ENCODE measurements around the gene PCDHGA1. TPM values are rescaled to one million over a fixed set of nuclear protein-coding genes. Genes with fewer than 3 reads are reported as not detected.

The PCDHGA1 gene
- total RNA-seq, 1 donor from 2014 or later, result 0.48 TPM

DNA sequence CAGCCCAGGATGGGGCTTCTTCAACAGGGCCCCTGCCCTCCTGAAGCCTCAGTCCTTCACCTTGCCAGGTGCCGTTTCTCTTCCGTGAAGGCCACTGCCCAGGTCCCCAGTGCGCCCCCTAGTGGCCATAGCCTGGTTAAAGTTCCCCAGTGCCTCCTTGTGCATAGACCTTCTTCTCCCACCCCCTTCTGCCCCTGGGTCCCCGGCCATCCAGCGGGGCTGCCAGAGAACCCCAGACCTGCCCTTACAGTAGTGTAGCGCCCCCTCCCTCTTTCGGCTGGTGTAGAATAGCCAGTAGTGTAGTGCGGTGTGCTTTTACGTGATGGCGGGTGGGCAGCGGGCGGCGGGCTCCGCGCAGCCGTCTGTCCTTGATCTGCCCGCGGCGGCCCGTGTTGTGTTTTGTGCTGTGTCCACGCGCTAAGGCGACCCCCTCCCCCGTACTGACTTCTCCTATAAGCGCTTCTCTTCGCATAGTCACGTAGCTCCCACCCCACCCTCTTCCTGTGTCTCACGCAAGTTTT lies 182.1 kb downstream of the PCDHGA1 start:
- no peak for DNase-seq (ENCODE audit: low spot score)

DNA sequence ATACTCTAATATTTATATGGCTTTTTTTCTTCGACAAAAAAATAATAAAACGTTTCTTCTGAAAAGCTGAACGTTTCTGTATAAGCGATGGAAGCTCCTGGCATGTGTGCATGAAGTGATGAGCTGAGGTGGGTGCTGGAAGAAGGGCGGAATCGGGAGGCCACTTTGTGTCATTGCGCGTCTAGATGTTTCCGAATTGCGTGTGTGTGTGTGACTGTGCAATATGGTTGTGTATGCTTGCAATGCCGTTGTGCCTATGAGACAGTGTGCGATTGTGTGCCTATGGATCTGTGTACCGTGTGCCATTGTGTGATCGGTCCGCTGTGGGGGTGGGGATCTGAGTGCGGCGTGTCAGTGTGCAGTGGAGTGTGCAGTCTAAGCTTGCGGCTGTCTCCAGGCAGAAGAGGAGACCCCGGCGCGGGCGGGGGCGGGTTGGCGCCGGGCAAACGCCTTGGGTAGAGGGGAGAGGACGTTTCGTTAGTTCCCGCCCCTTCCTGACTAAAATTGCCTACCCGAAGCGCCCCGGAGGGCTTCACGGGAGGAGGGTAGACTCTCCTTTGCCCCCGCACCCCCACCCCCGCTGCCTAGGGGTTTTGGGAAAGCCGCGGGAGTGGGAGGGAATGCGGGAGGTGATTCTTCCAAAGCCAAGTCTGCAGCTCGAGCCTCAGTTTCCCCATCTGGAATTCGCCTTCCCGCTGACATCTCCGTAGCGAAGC lies 182.8 kb downstream of the PCDHGA1 start:
- DNase-seq (ENCODE audit: low spot score), result no peak

DNA sequence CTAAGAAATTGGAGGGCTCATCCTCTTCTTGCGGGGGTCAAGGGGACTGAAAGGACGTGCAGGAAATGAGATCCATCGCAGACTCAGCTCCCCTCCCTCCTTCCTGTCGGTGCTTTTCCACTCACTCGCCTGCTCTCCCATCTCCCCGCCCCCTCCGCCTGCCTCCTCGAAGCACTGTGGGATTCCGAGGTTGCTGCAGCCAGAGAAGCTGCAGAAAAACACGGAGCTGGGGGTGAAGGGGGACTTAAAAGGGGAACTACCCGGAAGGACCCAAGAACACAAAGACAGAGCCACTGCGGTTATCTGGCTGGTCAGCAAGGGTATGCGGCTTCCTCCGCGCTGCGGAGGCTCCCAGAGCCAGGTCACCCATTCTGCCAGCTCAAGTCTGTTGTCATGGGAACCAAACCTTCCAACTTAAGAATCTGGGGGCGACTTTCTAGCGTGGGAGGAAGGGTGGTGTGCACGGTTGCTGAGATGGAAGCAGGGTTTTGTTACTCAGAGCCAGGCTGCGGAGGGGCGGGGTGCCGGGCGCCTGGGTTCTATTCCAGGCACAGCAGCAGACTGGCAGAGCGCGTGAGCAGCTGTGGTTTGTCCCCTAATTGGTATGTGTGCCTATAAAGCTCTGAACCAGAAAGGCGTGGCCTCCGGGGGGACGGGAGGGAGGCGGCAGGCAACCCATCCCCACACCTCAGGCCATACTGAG lies 183.5 kb downstream of the PCDHGA1 start:
- no peak for DNase-seq (ENCODE audit: low spot score)

DNA sequence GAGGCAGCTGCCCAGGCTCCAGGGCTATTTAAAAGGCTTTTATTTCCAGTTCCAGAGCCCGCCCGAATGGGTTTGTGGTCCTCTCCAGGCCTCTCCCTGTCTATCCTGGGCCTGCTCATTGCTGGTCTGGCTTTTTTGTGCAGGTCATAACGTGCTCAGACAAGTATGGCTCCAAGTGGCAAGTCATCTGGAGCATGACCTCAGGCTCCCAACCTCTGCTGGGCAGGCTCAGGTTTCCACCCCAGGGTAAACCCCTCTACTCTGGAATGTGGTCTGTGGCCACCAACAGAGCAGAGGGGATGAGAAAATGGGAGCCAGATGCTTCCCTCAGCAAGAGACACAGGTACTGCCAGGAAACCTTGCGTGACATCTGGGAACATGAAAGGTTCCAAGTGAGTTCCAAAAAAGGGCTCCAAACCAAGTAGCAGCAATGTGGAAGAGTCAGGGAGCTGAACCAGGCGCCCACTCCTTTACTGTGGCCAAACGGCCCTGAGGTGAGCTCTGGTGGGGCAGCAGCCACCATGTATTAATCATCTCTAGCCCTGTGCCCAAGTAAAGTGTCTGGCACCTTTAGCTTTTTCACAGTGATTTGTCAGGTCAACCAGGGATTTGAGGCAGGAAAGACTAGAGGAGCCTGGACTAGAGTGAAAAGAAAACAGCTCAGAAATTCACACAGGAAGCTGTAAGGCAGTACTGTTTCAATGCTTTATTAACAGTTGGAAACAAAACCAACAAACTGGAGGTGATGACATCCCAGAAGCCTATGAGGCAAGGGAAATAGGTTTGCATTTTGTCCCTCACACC lies 184.2 kb downstream of the PCDHGA1 start:
- no peak for DNase-seq (ENCODE audit: low spot score)

DNA sequence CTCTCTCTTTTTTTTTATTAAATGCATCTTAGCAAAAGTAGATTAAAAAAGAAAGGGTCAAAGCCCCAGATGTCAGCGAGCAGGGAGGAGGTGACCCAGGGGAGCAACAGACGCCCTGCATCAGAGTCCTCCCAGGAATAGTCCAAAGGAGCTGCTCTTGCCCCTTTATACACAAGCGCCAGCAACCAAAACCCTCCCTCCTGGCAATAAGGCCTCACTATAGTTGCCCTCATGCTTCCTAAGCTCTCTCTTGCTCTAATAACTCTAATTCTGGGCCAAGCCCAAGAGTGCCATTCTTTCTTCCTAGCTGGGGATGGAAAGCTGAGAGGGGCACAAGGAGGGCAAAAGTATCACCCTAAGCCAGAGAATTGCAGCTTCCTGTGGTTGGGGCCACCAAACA lies 184.8 kb downstream of the PCDHGA1 start:
- no peak for DNase-seq (ENCODE audit: low spot score)

DNA sequence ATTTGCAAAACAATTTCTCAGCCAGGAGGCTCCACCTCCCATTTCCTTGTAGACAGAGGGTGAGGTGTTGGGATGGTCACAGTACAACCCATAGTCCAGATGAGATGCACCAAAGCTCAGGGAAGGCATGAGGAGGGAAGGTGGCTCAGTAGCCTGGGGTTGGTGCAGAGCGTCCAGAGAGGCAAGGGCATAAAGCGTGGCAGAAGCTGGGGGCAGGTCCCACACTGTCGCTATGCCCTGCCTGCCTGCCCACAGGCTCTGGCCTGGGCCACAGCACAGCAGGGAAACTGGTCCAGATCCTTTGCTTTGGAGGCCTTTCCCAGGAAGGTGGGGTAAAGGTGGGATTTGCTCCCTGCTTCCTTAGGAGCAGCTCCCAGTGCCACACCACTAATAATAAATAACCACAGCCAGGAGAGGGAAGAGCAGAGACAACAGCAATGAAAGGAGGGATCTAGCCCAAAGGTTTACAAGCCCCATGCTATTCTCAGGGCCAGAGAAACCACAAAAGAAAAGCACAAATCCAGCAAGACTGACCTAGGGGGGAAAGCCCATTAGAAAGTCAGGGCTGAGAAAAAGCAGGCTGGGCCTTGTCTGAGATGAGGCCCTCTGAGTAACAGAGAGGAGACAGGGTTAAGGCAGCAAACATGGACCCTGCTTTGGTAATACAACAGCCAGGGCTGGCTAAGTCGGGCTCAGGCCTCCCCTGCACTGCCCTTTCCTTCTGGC lies 185.8 kb downstream of the PCDHGA1 start:
- DNase-seq (ENCODE audit: low spot score), result peak; percentile 69

DNA sequence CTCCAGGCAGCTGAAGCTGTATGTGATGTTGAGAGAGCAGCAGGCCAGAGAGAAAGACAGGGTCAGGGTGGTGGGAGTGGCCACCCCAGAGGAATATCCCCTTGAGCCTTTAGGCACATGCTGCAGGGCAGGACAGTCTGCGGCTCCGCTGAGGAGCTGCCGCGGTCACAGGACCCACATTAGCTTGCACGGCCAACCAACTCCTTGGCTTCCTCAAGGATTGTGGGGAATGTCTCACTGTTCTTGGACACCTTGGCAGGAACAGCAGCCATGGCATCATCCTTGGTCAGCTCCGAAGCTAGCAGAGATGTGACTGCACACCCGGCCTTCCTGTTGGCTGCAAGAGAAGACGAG lies 186.3 kb downstream of the PCDHGA1 start:
- peak; percentile 53 for DNase-seq (ENCODE audit: low spot score)

DNA sequence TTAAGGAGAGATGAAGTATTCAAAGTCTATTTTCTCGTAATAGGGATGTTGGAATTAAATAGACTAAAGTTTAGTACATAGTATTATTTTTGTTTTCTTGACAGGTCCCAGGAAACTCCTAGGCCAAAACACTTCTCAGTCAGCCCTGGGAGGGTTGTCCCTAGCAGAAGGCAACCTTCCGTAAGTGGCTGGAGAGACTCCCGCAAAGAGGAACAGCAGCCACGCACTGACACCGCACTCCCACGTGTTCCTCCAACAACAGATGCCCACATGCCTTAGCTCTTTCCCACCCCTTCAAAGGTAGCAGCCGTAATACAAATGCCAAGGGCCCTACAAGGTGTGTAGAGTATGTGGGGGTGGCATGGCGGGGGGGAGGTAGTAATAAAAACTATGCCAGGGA lies 187.0 kb downstream of the PCDHGA1 start:
- no peak for DNase-seq (ENCODE audit: low spot score)

DNA sequence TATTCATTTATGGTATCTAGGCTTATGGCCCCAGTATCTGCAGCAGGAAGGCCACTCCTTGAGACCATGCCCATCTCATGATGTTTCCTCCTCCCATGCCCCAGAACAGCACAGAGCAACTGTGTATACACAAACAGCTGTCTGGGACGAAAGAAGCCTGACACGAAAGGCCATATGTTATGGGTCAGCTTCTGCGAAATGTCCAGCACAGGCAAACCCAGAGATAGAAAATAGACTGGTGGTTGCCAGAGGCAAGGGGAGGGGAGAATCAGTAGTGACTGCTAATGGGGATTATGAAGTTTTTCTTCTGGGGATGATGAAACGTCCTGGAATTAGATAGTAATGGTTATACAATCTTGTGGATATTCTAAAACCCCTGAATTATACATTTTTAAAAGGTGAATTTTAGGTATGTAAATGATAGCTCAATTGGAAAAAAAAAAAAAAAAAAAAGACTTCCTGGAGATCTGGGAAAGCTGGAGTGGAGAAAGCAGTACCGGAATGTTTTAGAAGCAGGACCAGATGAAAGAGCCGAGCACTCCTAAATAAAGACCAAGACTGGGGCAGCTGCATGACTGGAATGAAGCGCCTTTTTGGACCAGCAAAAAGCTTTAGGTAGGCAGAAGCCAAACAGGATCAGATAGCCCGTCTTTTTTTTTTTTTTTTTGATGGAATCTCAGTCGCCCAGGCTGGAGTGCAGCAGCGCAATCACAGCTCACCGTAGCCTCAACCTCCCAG lies 187.7 kb downstream of the PCDHGA1 start:
- DNase-seq (ENCODE audit: low spot score), result no peak

DNA sequence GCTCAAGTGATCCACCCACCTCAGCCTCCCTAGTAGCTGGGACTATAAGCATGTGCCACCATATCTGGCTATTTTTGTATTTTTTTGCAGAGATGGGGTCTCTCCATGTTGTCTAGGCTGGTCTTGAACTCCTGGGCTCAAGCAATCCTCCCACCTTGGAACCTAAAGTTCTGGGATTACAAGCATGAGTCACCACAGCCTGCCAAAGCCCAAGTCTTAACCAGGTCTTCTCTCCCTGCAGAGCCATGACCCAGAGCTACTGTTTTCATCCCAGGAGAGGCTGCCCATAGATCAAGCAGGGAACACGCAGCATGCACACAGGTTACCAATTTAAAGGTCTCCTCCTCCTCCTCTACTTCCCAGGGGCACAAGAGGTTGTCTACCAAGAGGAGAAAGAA lies 188.3 kb downstream of the PCDHGA1 start:
- DNase-seq (ENCODE audit: low spot score), result no peak

DNA sequence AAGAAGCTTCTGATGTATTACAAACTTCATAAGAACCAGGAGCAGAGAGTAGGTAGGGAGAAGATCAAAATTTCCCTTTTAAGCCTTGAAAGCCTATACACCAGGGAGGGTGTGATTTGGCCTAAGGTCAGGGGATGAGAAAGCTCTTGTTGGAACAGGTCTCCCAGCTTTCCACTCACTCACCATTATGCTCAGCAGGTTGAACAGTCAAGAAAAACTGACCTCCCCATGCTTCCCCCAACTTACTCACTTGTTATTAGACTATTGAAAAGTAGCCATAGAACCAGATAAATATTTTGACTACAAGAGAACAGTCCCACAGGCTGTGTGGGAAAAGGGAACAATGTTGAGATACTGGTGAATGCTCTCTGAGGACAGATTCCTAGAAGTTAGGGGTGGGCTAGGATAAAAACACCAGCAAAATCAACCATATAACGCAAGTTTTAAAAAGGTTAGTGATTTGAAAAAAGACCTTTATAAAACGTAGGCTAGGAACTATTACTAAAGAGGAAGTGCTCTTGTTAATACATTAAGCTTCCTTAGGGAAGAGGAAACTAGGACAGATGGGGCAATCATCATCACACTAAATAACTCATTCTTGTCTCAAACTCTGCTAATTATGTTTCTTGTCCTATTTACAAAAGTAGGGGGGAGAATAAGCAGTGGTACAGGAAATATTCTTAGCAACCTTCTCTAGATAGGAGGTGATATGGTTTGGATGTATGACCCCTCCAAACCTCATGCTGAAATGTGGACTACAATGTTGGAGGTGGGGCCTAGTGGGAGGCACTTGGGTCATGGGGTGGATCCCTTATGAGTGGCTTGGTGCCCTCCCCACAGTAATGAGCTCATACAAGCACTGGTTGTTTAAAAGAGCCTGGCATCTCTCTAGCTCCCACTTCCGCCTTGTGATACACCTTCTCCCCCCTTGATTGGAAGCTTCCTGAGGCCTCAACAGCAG lies 189.6 kb downstream of the PCDHGA1 start:
- DNase-seq (ENCODE audit: low spot score), result peak; percentile 14

DNA sequence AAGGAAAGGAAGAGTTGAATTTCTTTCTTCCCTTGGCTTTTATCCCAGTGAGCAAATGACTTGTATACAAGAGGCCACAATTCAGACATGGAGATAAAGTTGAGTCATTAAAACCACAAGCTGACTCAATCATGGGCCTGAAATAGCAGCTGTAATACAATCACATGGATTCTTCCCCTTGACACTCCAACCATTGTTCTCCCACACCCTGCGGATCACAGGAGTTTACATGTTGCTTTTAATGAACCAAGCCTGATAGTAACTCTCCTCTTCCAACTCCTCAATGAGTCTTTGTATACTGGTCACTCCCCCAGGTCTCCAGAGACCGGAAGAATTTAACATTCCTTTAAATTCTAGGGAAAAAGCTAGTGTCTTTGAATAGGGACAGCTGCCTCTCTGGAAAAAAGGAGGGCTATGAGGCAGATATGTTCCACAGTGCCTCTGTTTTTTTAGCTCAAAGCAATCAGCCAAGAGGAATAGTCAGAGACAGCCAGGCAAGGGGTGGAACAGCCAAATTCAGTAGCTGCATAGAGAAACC lies 191.0 kb downstream of the PCDHGA1 start:
- DNase-seq (ENCODE audit: low spot score), result no peak

DNA sequence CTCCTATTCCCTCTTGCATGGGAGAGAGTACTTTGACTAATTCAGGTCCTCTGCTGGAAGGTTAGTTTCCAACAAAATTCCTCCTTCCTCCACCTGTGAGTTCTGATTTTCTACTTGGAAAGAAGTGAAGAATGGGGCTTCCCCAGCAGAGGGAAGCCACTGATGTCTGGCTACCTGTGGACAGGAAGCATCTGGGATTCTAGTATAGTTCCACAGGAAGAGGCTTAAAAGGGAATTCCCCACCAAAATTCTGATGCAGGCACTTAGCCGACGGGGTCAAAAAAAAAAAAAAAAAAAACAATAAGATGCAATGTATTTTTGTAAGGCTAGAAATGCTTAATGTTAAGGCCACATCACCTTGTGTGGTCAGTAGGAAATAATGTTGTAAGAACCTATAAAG lies 192.0 kb downstream of the PCDHGA1 start:
- no peak for DNase-seq (ENCODE audit: low spot score)

DNA sequence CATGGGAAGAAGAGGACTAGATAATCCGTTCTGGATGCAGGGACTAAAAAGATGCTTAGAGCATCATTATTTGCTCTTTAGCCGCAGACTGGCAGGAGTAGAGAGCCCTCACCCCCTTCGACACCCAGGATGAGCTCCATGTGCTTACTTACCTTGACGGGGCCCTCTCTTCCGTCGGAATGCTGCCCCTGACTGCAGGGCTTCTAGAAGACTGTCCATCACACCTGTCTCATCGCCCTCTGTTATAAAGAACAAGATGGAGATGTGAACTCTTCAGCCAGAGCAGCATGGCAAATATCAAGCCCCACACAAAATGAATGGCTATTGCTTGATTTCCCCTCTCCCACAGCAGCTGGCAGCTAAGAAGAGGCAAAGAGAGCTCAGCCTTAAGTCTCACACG lies 193.7 kb downstream of the PCDHGA1 start:
- DNase-seq (ENCODE audit: low spot score), result no peak

DNA sequence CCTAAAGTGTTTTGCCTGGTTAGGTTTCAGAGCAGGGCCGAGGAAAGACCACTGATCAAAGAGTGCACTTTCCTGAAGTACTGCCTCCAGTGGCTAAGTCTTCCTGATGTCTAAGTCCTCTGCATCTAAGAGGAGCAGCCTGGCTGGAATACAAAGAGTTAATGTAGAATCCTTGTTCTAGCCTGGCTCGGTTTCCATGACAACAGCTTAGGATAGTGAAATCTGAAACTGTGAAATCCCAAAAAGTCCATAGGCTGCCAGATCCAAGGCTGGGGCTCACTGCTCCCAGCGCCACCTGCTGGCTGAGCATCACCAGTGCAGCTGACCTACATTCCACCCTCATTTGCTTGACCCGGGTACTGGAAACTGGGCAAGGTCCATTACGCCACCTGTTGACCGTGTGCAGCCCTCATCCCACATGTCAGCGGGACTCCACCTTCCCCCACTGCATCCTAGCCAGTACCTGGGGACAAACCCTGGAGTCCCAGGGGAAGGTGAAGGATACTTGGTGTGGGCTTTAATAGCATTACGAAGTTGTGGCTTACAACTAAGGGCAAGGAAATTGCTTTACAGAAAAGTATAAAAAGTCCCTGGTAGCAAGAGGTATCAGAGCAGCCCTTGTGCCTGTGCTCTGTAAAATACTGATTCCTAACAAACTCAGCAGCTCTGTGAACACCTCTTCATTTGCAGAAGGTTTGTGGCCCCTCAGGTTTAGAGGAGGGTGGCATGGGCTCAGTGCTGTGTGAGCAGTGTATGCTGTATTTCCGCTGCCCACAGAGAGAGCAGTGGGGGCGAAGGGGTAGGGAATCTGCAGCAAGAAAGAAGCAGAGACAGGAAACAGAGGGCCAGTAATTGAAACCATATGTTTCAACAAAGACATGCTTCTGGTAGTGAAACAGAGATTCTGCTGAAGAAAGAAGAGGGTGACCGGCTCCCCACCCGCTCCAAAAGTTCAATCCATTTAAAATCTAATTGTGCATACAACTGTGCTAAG lies 194.6 kb downstream of the PCDHGA1 start:
- DNase-seq (ENCODE audit: low spot score), result no peak

DNA sequence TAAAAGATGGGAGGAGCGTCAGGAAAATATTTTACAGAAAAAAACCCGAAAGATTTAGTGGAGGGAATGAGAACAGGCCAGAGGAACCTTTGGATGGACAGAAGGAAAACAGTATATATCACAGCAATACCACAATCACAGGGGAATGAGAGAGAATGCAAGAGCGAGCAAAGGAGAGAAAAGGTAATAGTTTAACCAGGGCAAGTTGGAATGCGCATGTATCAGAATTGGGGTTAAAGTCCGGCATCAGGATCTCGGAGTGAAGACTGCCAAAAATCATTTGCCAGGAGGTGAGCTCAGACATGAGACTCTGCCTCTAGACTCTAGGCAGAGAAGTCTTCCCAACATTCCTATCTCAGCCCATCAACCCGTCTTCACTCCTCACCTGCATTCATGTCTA lies 195.3 kb downstream of the PCDHGA1 start:
- DNase-seq (ENCODE audit: low spot score), result no peak

DNA sequence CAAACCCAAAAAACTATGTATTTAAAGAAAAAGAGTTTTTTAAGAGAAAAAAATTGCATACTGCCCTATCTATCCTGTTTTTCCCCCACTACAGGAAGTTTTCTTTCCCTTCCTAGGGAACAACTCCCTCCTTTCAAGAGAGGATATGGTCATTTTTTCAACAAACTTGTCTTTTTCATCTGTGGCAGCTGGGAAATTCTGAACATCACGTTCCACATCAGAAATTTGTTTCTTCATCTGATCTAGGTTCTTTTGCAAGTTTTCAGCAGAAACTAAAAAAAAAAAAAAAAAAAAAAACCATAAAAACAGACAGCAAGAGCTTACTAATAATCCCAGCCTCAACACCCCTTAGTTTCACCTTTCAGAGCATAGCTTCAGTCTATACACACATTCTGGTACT lies 197.1 kb downstream of the PCDHGA1 start:
- no peak for DNase-seq (ENCODE audit: low spot score)

All from mesenteric fat pad (tissue), 1 donor.